NCI-H2171 (cell line): Measurements from ENCODE around the gene KCNA5.

Source experiments
- DNase-seq: peaks from one replicate; lab custom pipeline; 2025; lab: John Stamatoyannopoulos, UW

KCNA5 gene

DNA sequence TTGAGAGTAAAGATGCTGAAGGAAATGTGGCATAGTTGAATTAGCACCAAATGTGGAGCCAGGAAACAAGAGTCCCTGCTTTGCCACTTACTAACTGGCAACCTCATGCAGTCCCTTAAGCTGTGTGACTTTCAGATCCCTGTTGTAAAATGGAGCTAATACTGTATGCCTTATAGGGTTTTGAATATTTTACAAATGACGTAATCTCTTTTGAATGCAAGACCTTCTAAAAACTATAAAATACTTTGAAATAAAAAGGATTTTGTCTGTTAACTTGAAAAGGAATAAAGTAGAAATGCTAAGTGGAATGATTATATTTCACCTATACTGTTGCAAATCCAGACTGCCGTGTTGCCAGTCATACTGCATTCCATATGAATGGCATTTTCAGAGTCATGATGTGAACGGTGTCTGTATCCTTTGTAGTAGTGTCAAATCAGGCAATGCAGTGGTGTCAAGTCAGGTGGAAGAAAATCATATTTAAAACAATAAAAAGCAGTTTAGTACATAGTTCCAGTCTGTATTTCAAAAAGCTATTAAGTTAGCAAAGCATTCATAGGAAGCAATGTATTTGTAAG lies 21.3 kb downstream of the KCNA5 start:
- DNase-seq = no peak

- DNase-seq = no peak
These were observed 22.6 kb downstream of the KCNA5 start for GRCh38 chr12:5066251-5066650.

DNA sequence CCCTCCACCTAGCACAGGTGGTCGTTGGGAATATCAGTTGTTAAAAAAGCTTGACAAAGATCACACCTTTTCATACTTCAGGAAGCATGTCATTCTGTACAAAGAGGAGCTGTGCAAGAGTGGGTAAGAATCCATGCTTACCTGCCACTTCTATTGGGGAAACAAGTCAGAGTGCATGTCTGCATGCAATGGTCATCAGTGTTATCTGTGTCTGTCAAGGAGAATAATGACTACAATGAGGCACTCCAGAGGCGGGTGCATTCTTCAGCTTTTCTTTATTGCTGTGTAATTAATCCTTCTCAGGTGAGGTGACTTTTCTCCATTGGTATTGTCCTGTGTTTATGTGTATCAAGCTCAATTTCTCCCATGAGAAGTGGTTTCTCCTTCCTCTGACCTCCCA lies 24.4 kb downstream of the KCNA5 start:
- no peak for DNase-seq

DNA sequence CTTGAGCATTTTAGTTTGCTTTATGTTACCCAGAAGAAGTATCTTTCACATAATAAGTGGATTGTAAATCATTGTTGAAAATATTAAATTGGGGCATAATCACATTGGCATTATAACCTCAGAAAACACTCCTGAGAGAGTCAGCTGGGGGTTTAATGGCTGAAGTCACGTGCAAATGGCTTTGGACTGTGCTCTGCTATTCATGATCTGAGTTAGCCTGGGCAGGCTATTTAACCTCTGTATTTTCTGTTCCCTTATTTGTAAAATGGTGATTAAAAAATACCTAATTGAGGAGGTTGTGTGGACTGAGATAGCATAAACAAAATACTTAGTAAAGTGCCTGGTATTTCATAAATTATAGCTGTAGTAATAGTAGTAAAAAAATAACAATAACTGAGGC lies 24.9 kb downstream of the KCNA5 start:
- DNase-seq = no peak

DNA sequence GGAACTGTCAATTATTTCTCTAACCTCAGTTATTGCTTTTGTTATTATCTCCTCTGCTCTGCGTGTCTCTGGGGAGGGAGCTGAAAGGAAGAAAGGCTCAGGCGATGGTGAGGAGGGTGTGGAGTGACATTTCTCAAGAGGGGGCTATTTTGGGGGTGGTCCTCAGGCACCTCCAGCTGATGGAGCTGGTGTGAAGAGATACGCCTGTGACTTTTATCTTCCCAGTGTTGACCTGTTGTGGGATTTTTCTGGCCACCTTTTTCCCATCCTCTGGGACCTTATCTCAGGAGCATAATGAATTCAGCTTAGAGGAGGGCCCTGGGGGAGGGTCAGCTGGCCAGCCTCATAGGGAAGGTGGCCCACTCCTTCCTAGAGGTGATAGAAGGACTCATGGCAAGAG lies 26.4 kb downstream of the KCNA5 start:
- DNase-seq = no peak

DNA sequence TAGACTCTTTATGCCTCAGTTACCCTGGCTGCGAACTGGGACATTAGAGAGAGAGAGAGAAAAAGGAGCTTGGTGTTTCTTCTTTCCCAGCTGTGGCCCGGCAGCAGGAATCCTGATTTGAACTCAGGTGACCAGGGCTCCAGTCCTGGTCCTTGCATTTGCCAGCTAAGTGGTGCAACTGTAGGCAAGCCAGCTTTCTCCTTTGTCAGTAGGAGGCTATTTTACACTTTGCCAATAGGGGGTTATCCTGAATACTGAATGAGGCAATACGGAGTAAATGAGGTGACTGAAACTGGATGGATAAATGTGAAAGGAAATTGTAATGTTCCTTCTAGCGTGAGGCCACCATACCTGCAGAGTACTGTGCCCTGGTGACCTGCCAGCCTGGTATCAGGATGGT lies 27.8 kb downstream of the KCNA5 start:
- no peak for DNase-seq

DNA sequence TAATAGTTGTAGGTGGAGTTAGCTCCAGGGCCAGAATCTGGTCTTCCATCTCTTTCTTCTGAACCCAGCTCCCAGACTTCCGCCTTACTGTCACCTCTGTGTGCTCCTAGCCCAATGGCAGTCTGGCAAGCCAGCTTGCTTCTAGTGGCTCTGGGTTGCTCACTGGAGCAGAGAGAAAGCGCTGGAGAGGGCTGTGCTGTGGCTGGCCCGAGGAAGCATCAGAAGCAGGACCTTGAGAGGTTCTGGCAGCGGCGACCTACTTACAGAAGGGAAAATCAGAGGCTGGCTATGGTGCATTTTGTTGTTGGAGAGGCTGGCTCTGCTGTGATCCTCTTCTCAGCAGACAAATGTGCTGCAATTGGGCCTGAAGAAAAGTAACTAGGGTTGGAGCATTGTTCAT lies 28.6 kb downstream of the KCNA5 start:
- DNase-seq = no peak

DNA sequence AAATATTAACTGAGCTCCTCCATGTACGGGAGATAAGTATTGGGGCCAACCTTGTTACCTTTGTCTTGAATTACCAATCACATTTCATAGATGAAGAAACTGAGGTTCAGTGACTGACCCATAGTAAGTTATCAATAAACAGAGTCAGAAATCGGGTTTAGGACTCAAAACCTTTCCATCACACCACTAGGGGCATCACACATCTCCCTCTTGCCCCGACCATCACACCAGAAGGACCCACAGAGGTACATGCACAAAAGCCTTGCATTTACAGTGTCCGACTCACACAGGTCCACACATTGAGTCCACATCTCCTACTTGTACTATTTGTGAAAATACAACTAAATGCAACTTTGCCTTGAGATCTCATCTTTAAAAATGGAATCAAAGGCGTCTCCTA lies 29.4 kb downstream of the KCNA5 start:
- DNase-seq = no peak

DNA sequence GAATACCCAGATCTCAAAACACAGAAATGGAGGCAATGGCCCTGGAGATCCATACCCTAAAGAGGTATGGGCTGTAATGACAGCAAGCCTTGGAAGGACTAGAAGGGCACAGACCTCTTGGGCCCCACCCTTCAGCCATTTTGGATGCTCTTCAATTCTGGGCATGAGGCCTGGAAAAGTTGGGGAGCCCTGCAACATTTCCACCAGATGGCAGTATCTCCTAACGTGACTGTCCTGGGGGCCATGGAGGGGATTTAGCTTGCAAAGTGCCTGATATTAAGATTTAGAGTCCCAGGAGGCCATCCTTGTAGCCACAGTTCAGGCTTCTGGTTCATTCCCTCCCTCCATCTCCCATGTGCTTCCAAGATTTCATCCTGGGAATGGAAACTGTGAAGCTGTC lies 30.2 kb downstream of the KCNA5 start:
- DNase-seq = no peak

- DNase-seq = no peak
These were observed 33.1 kb downstream of the KCNA5 start for GRCh38 chr12:5076761-5077160.

DNA sequence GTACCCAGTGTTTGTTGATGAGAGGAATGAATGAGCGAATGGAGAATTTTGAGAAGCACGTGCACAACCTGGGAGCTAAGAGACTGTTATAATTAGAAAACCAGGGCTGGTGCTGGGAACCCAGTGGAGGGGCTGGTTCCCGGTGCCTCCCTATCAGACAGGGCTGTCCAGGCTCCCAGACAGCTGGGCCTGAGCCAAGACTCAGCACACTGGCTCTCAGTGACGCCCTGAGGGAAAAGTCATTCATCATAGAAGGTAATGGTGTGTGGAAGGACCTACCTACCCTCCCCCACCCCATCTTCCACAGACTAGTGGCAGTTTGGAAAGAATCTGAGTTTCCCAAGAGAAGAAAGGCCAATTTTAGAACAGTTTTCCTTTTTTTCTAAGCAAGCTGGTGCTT lies 34.7 kb downstream of the KCNA5 start:
- DNase-seq = no peak

DNA sequence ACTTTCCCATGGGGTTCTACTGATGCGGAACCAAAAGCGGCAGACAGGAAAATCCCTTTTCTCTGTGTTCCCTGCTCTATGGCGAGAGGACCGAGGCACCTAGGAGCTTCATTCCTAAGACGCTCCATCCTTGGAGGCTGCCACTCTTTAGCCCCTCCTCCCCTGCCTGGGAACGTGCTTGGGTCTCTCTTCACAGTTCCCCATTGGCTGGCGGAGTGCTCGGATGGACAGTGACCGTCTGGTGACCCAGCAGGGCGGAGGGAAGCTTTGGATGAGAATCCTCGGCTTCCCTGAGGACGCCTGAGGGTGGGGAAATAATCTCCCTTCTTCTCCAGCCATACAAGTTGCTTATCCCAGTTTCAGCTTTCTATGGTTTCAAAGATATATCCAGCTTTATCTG lies 37.3 kb downstream of the KCNA5 start:
- DNase-seq = no peak

GRCh38 chr12:5083955-5084849 lies 40.5 kb downstream of the KCNA5 start:
- DNase-seq = no peak

GRCh38 chr12:5085896-5086295 lies 42.2 kb downstream of the KCNA5 start:
- DNase-seq = no peak

GRCh38 chr12:5087831-5088554 lies 44.3 kb downstream of the KCNA5 start:
- no peak for DNase-seq

DNA sequence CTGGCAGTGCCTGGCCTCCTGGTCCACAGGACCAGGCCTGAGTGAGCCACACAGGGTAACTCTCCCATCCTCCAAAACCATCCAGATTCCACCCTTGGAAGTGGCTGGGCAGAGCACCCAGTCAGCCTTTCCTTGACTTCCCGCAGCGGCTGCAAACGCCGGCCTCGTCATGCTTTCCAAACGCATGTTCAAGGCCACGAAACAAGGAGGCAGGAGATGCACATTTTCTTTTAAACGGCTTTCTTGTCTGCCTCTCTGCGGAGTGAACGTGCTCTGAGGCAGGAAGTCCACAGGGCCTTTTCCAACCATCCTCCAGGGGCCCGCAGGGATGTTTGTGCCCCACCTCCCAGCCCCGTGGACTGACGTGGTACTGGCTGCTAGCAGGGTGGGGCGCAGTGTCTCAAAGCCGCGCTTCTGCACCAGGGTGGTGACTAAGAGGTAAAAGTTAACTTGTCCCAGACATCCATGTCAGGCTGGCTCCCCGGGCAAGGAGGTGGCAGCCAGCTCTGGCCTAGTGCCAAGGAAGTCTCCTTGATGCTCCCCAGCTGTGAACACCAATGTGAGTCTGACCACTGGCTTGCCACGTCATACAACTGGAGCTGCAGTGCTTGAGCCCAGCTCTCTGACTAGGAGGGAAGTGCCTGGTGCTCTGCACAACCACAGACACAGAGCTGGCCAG lies 45.0 kb downstream of the KCNA5 start:
- DNase-seq = no peak

DNA sequence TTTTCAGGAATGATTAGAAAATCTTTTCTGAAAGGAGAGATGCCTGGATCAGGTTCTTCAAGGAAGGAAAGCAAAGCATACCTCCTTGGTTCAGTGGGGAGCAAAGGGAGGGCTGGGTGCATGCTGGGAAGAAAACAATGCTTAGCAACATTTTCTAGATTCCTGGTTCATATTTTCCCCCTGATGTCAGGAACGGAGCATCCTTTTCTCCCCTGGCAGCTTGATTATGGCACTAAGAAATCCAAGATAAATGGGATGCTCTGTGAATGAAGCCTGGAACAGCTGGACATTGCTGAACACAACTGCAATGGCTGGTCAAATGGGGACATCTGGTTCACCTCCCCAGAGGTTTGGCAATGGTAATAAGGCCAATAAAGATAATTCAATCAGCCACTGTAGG lies 50.9 kb downstream of the KCNA5 start:
- no peak for DNase-seq

DNA sequence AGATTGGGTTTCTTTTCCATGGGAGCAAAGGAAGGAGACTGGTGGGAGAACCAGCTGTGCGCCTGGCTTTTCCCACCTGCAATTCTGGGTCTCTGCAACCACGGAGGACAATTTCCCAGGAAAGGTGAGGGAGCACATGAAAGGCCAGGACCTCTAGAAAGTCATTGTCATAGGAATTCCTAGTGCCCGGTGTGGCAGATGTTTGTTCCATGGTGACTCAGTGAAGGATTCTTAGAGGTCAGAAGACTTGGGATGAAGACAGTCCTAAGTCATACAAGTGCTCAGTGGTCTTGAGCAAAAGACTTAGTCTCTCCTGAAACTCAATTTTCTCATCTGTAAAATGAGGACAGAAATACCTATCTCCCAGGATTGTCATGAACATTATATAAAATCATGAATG lies 51.3 kb downstream of the KCNA5 start:
- no peak for DNase-seq
